SJCRH30 (cell line): ENCODE data around the gene BMP6. TPM values are rescaled to one million over a fixed set of nuclear protein-coding genes. Genes with fewer than 3 reads are reported as not detected.

ENCODE experiments used
- DNase-seq, 2 experiments: peaks; one replicate each; pipeline ENCODE4 v3.0.0-alpha.2; 2015 to 2020
- H3K27ac ChIP-seq: fragments of 250-450 bp; sonication (Bioruptor Pico); 2 replicates; pipeline ENCODE4 v1.5.1; 2020; ENCODE audit warnings: mild to moderate bottlenecking, moderate library complexity
- H3K27me3 ChIP-seq: fragments of 250-450 bp; sonication (Bioruptor Pico); 2 replicates; pipeline ENCODE4 v1.5.1; 2020; ENCODE audit warnings: mild to moderate bottlenecking, moderate library complexity
- H3K36me3 ChIP-seq: fragments of 250-450 bp; sonication (Bioruptor Pico); 2 replicates; pipeline ENCODE4 v1.5.1; 2020; ENCODE audit warnings: mild to moderate bottlenecking, moderate library complexity
- H3K4me1 ChIP-seq: fragments of 250-450 bp; sonication (Bioruptor Pico); 2 replicates; pipeline ENCODE4 v1.5.1; 2020; ENCODE audit warnings: mild to moderate bottlenecking, moderate library complexity
- H3K4me3 ChIP-seq: fragments of 250-450 bp; sonication (Bioruptor Pico); 2 replicates; pipeline ENCODE4 v1.5.1; 2020; ENCODE audit warnings: mild to moderate bottlenecking, moderate library complexity
- H3K9me3 ChIP-seq: fragments of 250-450 bp; sonication (Bioruptor Pico); replicated peaks from 2 replicates; pipeline ENCODE4 v1.5.1; 2020; ENCODE audit warnings: mild to moderate bottlenecking, moderate library complexity
- total RNA-seq: library from RNA; depleted of rRNA; stranded (reverse); fragments of >200 nt; shearing (Covaris generic); gene quantifications from 2 replicates; pipeline ENCODE4 v1.2.3, GENCODE V29; 2014

BMP6 gene
- total RNA-seq, 1 experiment from 2014 or later = 2.2 TPM

DNA sequence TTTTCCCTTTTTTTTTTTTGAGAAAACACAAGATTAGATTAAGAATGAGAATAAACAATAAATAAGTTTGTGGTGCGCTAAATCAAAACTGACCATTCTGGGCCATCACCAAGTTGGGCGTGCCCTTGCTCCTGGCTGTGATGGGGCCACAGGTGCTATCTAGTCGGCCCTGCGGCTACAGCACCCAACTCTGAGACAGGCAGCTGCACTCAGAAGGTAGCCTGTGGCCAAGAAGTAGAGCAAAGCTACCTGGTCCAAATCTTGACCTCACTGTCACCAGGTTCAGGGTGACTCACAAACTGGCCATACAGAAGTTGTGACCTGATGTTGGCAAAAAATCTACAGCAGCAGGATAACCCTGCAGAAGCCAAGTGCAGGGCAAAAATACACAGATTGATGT lies 181.3 kb downstream of the BMP6 start:
- H3K4me3 ChIP-seq = no peak overlapping the region
- H3K4me1 ChIP-seq = peaks cover 3% of the 10 kb centered on the region; the same call in 1 of the 2 replicates
- peaks cover 12% of the 10 kb centered on the region; the same call in 1 of the 2 replicates for H3K36me3 ChIP-seq
- no peaks in the 10 kb centered on the region for H3K9me3 ChIP-seq
- H3K27ac ChIP-seq = no peak overlapping the region
- no peaks in the 10 kb centered on the region for H3K27me3 ChIP-seq
- DNase-seq = no peak

DNA sequence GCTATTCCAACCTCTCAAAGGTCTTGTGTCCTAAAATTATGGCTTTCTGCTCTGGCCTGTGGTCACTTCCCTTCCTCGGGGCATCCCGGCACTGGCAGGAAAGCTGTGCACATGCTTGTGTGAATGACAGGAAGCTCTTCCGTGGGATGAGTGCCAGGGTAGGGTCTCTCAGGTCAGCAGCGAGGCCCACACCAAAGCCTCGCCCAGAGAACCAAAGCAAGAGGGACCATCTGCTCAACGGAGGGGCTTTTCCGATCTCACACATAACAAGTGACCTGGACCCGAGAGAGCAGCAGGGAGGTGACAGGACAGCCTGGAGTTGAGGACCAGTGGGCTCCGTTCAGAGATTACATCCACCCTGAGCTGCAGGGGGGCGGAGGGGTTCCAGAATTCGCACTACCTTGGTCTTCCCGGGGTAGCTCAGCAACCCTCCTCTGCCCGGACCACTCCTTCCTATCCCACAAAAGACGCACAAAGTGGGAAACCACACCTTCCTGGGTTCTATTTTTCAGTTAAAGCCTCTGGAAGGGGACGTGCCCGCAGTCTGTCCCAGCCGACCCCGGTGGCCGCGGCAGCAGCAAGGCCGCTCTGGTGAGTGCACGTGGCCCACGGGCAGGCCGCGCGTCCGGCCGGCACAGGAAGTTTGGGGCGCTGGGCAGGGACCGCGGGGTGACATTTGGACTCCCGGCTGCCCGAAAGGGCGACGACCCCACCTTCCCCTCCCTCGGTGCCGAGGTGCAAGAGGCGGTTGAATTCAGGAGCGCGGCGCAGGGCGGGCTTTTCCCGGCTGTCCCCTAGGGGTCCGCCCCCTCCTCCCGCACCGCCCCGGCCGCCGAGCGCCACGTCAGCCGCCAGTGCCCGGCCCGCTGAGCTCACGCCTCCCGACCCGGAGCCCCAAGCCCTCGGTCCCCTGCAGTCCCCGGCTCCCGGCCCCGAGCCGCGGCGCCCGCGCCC lies 183.7 kb downstream of the BMP6 start:
- Histone ChIP-seq H3K27me3 (no peaks in the 10 kb centered on the region), H3K27ac (peak overlapping the region; percentile 48), H3K4me1 (peaks cover 3% of the 10 kb centered on the region; the same call in 1 of the 2 replicates), H3K9me3 (no peaks in the 10 kb centered on the region), H3K4me3 (peak overlapping the region; percentile 82), H3K36me3 (no peaks in the 10 kb centered on the region)
- DNase-seq = peak; percentile 43 to 47

DNA sequence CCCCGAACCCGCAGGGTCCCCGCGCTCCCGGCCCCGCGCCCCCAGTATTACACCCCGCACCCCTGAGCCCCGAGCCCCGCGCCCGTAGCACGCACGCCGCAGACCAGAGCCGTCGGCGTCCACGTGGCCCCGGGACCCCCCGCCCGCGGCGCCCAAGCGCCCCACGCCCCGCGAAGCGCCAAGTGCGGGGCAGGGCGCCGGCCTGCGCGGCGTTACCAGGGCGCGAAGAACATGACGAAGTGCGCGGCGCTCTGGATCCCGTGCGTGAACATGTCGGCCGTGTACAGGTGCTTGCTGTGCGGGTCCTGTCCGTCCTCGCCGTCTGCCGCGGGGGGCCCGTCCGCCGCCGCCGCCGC lies 184.4 kb downstream of the BMP6 start:
- no peak overlapping the region for H3K27ac ChIP-seq
- no peak for DNase-seq

DNA sequence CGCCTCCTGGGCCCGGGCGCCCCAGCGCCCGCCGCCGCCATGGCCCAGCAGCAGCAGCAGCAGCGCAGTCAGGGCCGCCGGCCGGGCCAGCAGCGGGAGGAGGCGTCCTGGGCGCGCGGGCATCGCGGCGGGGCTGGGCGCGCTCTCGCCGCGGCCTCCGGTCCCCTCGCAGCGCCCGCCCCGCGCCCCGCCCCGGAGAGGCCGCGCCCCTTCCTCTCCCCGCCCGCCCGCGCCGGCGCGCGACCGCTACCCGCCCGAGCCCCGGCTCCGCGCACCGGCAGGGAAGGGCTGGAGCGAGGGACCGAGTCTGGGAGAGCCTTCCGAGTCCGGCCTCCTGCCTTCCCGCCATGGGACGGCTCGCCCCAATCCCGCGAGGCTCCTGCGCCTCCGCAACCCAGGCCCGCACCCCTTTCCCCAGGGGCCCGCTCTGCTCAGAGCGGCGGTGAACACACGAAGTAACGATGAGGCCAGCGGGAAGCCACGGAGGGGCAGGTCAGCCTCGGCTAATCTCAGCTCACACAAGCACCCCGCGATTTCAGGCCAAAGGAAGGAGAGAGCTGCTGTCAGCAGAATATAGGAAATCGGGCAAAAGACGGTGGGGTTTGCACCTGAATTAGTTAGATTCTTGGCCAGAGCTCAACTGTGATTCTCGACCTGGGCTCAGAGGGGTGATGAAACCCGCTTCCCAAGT lies 184.9 kb downstream of the BMP6 start, which contains the start of gene TXNDC5:
TXNDC5 (minus strand) TSS at position 135 of the 691 bp plus-strand sequence; CDS start at position 123, 12 bp downstream.
- Histone ChIP-seq H3K4me1 (peaks cover 3% of the 10 kb centered on the region; the same call in 1 of the 2 replicates), H3K27me3 (no peaks in the 10 kb centered on the region), H3K4me3 (peak within 1 kb of the TSS; percentile 82), H3K9me3 (no peaks in the 10 kb centered on the region), H3K36me3 (no peaks in the 10 kb centered on the region), H3K27ac (peak within 1 kb of the TSS; percentile 48)
- DNase-seq = peak; percentile 62 to 66

More for the DNA sequence above, 184.4 kb downstream of the BMP6 start:
- Histone ChIP-seq H3K27me3 (no peaks in the 10 kb centered on the region), H3K4me3 (peak overlapping the region; percentile 82), H3K36me3 (no peaks in the 10 kb centered on the region), H3K9me3 (no peaks in the 10 kb centered on the region), H3K4me1 (peaks cover 3% of the 10 kb centered on the region; the same call in 1 of the 2 replicates)

DNA sequence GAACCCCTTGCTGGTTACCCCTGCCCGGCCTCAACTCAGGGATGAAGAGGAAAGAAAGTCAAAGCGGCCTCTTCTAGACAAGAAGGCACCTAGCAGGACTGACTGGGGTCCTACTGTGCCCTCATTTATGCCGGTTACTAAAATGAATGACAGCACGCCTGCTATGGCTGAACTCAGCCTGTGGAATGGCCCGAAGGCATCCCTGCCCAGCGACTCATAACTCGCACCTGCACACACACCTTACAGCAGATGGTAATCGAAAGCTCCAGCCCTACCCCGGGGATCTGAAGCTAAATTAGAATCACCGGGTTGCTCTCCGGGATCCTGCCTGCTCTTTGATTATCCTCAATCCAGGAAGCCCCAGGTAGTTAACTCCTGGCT lies 185.4 kb downstream of the BMP6 start:
- peaks cover 3% of the 10 kb centered on the region; the same call in 1 of the 2 replicates for H3K4me1 ChIP-seq
- peak overlapping the region; percentile 68 for H3K4me3 ChIP-seq
- no peak overlapping the region for H3K27ac ChIP-seq
- no peaks in the 10 kb centered on the region for H3K9me3 ChIP-seq
- H3K27me3 ChIP-seq = no peaks in the 10 kb centered on the region
- DNase-seq = peak; percentile 8 to 28
- H3K36me3 ChIP-seq = no peaks in the 10 kb centered on the region

DNA sequence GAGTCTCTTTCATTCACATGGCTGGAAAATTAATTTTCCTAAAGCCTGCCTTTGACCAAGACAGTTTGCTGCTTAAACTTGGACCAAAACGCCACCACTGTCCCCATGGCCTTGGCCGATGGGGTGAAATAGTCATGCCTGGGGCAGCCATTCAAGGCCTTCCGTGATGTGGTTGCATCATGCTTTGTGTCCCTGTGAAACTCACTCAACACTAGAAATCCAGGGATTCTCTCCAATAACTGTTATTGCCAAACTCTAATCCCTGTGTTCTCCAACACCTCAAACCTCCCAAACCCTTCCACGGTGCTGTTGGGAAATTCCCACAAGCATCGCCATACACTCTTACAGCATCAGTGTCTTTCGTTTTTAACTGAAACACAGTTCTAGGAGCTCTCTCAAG lies 186.1 kb downstream of the BMP6 start:
- Histone ChIP-seq H3K4me3 (no peak overlapping the region), H3K36me3 (no peaks in the 10 kb centered on the region), H3K27ac (no peak overlapping the region), H3K27me3 (no peaks in the 10 kb centered on the region), H3K4me1 (peaks cover 3% of the 10 kb centered on the region; the same call in 1 of the 2 replicates), H3K9me3 (no peaks in the 10 kb centered on the region)
- DNase-seq = no peak

DNA sequence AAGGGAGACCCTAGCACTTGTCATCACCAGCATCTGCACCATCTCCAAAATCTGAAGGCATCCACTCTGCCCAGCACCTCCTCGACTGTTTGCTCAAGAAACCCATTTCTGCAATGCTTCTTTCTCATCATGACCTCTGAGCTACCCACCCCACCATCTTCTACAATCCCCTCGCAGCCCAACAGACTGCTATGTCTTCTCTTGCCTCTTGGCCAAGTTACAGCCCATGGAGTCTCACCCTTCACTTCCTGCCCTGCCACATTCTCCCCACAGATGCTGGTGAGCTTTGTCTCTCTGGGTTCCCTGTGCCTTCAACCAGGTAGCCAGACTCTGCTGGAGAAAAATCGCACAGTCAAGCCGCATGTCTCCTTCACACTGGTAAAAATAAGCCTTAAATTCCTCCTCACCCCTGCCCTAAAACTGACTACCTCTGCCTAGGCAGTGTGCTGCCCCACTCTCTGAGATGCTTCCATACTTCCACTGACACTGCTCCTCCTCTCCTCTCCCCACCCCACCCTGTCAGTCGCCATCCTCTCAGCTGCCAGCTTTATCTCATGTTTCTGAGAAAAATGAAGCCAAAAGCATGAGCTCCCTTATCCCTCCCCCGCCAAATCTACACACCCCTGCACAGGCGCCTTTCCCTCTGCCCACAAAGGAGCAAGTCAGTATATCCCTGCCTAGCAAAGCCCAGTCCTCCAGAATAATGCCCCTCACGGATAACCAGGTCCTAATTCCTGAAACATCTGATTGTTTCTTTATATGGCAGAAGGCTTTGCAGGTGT lies 187.0 kb downstream of the BMP6 start:
- DNase-seq = no peak
- Histone ChIP-seq H3K27ac (no peak overlapping the region), H3K9me3 (no peaks in the 10 kb centered on the region), H3K4me3 (no peak overlapping the region), H3K27me3 (no peaks in the 10 kb centered on the region), H3K4me1 (peaks cover 3% of the 10 kb centered on the region; the same call in 1 of the 2 replicates), H3K36me3 (no peaks in the 10 kb centered on the region)

DNA sequence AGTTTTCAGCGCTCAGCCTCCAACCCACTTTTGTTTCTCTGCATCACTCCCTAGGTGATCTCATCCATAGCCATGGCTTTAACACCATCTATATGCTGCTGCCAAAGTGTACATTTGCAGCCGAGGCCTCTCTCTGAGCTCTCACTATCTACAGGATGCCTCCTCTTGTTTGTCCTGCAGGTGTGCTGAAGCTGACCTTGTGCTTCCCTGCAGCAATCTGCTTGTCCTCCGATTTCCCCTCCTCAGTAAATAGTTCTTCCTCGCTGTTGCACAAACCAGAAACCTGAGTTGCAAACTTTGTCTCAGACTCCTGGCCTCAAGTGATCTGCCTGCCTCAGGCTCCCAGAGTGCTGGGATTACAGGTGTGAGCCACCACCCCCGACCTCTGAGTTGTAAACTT lies 188.4 kb downstream of the BMP6 start:
- no peaks in the 10 kb centered on the region for H3K36me3 ChIP-seq
- no peaks in the 10 kb centered on the region for H3K9me3 ChIP-seq
- H3K4me1 ChIP-seq = 0 out of 2 replicates have a peak, but pooled peaks cover 3% of the 10 kb centered on the region
- no peak overlapping the region for H3K27ac ChIP-seq
- H3K4me3 ChIP-seq = no peak overlapping the region
- DNase-seq = no peak
- no peaks in the 10 kb centered on the region for H3K27me3 ChIP-seq

DNA sequence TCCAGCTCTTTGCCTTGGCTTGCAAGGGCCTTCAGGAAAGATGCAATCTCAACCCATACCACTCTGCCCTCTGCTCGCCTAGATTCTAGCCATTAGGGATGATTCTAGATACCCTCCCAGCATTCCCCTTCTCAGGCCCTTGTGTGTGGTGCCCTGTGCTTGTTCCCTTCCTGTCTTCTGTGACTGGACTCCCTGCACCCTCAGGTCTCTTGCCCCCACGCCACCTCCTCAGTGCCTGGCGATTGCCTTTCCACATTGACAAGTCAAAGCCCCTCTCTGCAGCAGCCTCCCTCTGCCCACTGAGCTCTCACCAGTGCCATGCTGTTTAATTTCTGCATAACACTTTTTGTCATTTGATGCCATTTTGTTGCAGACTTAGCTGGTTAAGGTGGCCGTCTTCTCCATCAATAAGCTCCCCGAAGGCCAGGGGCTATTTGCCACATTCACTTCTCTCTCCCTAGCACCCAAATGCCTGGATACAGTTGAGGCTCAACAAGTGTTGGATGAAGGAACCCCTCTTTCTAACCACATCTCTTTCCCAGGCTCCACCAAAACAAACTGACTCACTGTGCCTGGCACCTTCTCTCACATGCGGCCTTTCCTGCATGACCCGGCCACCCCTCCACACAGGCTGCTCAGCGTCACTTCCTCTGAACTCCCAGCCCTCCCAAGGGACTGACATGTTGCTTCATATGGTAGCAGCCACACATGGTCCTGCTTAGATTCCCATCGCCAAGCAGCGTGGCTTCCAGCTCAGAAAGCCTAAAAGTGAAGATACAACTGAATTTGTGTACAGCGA lies 189.3 kb downstream of the BMP6 start:
- Histone ChIP-seq H3K27ac (no peak overlapping the region), H3K36me3 (no peaks in the 10 kb centered on the region)
- DNase-seq = peak in 1 of 2 experiments; percentile 3

DNA sequence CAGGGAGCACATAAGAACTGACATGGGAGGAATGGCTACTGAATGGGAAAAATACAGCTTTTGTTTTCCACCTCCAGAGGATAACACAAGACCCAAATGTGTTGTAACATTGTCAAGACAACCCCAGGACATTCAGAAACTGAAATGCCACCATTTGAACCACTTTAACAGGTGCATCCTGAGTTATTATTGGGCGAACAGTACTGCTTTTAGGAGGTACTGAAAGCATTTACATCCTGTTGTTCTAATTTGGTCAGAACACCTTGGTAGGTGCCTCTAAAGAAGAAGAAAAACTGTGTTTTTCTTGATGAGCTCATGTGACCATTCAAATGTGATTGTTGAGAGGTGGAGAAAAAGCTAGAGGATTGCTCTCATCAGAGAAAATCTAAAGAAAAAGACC lies 191.1 kb downstream of the BMP6 start:
- no peaks in the 10 kb centered on the region for H3K4me1 ChIP-seq
- H3K27ac ChIP-seq = no peak overlapping the region
- DNase-seq = no peak
- H3K36me3 ChIP-seq = no peaks in the 10 kb centered on the region
- no peaks in the 10 kb centered on the region for H3K9me3 ChIP-seq
- H3K27me3 ChIP-seq = no peaks in the 10 kb centered on the region
- no peak overlapping the region for H3K4me3 ChIP-seq

More for the DNA sequence above, 189.3 kb downstream of the BMP6 start:
- Histone ChIP-seq H3K4me1 (0 out of 2 replicates have a peak, but pooled peaks cover 3% of the 10 kb centered on the region), H3K9me3 (no peaks in the 10 kb centered on the region), H3K27me3 (no peaks in the 10 kb centered on the region), H3K4me3 (no peak overlapping the region)

DNA sequence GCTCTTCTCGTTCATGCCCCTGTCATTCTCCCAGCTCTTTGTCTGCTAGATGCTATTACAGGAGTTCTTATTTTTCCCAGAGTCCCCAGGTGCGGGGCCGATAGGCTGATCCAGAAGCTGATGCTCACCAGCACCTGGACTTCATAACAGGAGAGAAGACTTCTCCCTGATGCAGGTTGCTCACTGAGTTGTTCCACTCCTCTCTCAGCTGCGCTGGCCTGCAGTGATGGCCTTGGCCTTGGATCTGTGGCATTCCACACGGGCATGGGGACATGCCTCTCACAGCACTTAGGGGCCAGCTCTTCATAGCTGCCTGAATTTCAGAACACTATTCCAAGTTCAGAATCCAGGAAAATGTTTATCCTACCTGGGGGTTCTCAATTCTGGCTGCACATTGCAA lies 191.8 kb downstream of the BMP6 start:
- no peak for DNase-seq
- no peaks in the 10 kb centered on the region for H3K4me1 ChIP-seq
- H3K4me3 ChIP-seq = no peak overlapping the region

DNA sequence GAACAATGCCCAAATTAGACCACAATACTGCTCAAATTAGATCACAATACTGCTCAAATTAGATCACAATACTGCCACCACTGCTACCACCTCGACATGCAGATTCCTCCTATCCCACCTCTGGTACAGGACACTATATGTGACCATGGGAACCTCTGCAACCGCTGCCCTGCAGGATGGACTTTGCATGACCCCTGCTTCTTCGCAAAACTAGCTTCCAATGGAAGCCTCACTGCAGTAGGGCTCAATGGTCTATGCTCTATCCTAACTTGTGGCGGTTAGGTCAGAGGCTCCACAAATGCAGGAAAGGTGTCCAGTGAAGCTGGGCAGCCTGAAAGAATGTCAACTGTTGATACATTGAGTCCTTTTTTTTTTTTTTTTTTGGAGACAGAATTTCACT lies 192.5 kb downstream of the BMP6 start:
- H3K4me3 ChIP-seq = no peak overlapping the region
- DNase-seq = no peak
- no peaks in the 10 kb centered on the region for H3K27me3 ChIP-seq
- no peak overlapping the region for H3K27ac ChIP-seq
- H3K4me1 ChIP-seq = no peaks in the 10 kb centered on the region
- no peaks in the 10 kb centered on the region for H3K36me3 ChIP-seq
- no peaks in the 10 kb centered on the region for H3K9me3 ChIP-seq

More for the DNA sequence above, 191.8 kb downstream of the BMP6 start:
- no peaks in the 10 kb centered on the region for H3K9me3 ChIP-seq
- no peaks in the 10 kb centered on the region for H3K36me3 ChIP-seq
- H3K27ac ChIP-seq = no peak overlapping the region
- no peaks in the 10 kb centered on the region for H3K27me3 ChIP-seq

DNA sequence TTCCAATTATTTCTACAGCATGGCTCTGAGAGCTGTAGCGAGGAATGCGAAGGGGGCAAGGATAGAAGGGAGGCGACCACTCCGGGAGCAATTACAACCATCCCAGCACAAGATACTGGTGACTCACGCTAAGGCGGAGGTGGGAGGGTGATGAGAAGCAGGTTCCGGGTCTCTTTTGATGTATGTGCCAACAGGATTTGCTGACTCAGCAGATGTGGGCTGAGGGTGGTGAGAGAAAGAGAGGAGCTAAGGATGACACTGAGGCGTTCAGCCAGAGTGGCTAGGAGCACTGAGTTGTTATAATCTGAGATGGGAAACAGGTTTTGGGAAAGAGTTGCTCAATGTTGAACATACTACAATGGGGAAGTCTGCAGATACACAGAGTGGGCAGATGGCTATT lies 194.0 kb downstream of the BMP6 start:
- Histone ChIP-seq H3K9me3 (no peaks in the 10 kb centered on the region), H3K36me3 (no peaks in the 10 kb centered on the region)

DNA sequence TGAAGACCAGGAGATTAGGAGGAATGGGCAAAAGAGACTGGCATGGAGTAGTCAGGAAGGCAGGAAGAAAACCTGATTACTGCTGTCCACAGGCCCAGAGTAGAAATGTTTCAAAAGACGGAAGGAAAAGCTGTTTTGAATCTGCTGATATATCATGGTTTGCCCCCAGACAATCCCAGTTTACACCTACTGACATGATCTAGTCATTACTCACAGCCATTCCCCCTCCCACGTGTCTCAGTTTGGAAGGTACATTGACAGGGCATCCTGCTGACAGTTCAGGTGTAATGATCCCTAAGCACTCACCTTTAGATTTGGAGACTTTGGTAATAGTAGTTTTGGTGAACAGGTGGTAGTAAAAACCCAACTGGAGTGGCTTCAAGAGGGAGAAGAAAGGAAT lies 194.5 kb downstream of the BMP6 start:
- Histone ChIP-seq H3K4me1 (no peaks in the 10 kb centered on the region), H3K27me3 (no peaks in the 10 kb centered on the region), H3K4me3 (no peak overlapping the region), H3K9me3 (no peaks in the 10 kb centered on the region), H3K27ac (no peak overlapping the region), H3K36me3 (no peaks in the 10 kb centered on the region)
- DNase-seq = no peak

More for the DNA sequence above, 194.0 kb downstream of the BMP6 start:
- Histone ChIP-seq H3K27ac (no peak overlapping the region), H3K4me1 (no peaks in the 10 kb centered on the region), H3K27me3 (no peaks in the 10 kb centered on the region), H3K4me3 (no peak overlapping the region)
- no peak for DNase-seq
